ENCODE results near the gene CFAP43.

Gene CFAP43

GRCh38 chr10:104096692-104097091 lies 135.5 kb downstream of the CFAP43 start:
- no peak for TF ChIP-seq GATA3 (IDR thresholded peaks at IDR 0.05; ENCODE audit: low read depth, low read length)
- TF ChIP-seq GATA2 (IDR thresholded peaks at IDR 0.05; ENCODE audit: low read depth, low read length) = no peak

DNA sequence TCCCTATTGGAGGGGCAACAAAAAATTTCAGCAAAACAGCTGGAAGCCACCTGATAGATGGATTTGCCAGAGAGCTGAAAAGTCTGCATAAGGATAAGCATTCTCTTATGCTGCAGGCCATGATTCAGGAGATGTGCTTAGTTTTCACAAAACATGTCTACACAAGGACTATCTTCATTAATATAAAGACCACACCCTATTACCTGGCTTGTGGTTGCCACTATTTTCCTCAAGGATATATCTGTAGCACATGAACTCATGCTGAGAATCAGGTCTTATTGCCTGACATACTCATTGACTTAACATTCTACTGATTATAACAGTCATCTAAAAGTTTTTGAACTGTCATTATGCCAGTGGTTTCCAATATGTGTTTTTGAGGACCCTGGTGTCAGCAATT lies 139.4 kb downstream of the CFAP43 start:
- TF ChIP-seq GATA3 (IDR thresholded peaks at IDR 0.05; ENCODE audit: low read depth, low read length) (no peak), GATA2 (IDR thresholded peaks at IDR 0.05; ENCODE audit: low read depth, low read length) (no peak)

- TF ChIP-seq GATA3 (IDR thresholded peaks at IDR 0.05; ENCODE audit: low read depth, low read length) (no peak), GATA2 (IDR thresholded peaks at IDR 0.05; ENCODE audit: low read depth, low read length) (no peak)
Observed at GRCh38 chr10:104090611-104091010, 141.6 kb downstream of the CFAP43 start.

DNA sequence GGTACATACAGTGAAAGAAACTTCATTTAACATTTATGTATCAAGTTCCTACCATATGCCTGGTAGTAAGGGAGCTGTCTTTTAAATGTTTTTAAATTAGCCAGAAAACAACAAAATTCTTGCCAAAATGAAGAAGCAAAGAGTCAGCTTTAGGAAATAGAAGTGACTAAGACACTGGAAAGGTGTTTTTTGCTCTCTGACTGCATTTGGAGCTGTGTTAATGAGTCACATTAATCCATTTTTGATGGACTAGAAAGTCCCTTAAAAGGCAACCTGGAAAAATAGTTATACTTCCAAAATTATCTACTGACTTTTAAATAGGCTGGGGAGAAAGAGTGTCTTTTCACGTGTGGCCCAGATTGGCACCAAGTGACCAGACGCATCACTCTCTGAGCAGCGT lies 142.5 kb downstream of the CFAP43 start:
- TF ChIP-seq GATA3 (IDR thresholded peaks at IDR 0.05; ENCODE audit: low read depth, low read length) (no peak), GATA2 (IDR thresholded peaks at IDR 0.05; ENCODE audit: low read depth, low read length) (no peak)

- TF ChIP-seq GATA3 (IDR thresholded peaks at IDR 0.05; ENCODE audit: low read depth, low read length) (no peak), GATA2 (IDR thresholded peaks at IDR 0.05; ENCODE audit: low read depth, low read length) (no peak)
Observed at GRCh38 chr10:104088239-104088638, 143.9 kb downstream of the CFAP43 start.

DNA sequence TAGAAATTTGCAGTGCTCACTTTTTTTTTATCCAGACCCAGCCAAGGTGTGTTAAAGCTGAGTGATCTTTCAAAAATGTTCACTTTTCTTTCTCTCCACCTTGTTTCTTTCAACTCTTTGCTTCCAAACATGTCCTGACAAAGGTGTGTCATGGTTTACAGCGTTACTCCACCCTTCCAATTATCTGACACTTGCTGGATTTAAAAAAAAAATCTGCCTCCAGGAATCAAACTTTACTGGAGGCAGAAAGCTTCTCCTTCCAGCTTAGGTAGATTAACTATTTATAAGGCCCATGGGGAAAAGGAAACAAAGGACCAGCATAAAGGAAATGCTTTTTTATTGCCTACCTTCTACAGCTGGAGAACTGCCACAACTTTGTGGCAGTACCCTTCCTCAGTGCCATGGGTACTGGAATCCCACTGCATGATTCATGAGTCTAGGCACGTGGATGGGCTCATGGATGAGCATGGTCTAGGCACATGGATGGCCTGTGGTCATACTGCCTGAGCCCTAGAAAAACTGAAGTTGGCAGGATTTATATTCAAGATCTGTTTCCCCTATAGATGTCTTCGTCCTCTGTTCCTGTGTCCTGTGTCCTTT lies 146.3 kb downstream of the CFAP43 start, which contains the start of gene COL17A1:
Gene COL17A1, minus strand, starts transcription at position 80 of the 600 bp plus-strand sequence. CDS start 5,207 bp downstream, outside the sequence.
- TF ChIP-seq GATA2 (IDR thresholded peaks at IDR 0.05; ENCODE audit: low read depth, low read length) = no peak
- TF ChIP-seq GATA3 (IDR thresholded peaks at IDR 0.05; ENCODE audit: low read depth, low read length) = no peak

DNA sequence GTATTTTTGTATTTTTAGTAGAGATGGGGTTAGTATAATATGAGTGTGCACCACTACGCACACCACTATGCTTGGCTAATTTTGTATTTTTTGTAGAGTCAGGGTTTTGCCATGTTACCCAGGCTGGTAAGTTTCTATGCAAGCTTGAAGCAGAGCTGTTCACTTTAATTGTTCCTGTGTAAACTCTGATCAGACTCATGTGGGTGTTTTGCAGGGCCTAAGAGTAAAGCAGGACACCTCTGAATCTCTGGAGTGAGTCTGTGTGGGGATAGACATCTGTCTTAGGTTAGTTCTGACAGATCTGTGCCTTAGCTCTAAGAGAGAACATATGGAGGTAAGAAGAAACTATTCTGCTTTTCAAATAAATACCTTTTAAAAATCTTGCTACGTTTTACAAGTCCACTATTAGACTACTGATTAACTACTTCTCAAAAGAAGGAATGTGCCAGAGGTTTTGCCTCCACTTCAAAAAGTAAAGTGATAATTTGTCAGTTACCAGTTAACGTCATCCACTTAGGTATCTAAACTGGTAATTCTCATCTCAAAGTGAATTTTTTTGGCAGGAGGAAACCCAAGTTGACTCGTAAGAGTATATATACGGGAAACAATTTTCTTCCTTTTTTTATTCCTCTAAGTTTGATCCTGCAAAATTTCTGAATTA lies 147.6 kb downstream of the CFAP43 start:
- no peak for TF ChIP-seq GATA2 (IDR thresholded peaks at IDR 0.05; ENCODE audit: low read depth, low read length)
- TF ChIP-seq GATA3 (IDR thresholded peaks at IDR 0.05; ENCODE audit: low read depth, low read length) = no peak

- TF ChIP-seq GATA3 (IDR thresholded peaks at IDR 0.05; ENCODE audit: low read depth, low read length) = no peak
- TF ChIP-seq GATA2 (IDR thresholded peaks at IDR 0.05; ENCODE audit: low read depth, low read length) = no peak
Observed at GRCh38 chr10:104081998-104082397, 150.2 kb downstream of the CFAP43 start.

- TF ChIP-seq GATA3 (IDR thresholded peaks at IDR 0.05; ENCODE audit: low read depth, low read length) (no peak), GATA2 (IDR thresholded peaks at IDR 0.05; ENCODE audit: low read depth, low read length) (no peak)
Observed at GRCh38 chr10:104080762-104081161, 151.4 kb downstream of the CFAP43 start.
